ENCODE data around the gene SLC22A24.
"Not testable (repeated sequence)": the region's sequence is repeated elsewhere in the genome, so short reads cannot be mapped to it uniquely, and the experiment has no call there.

Gene SLC22A24, protein sequence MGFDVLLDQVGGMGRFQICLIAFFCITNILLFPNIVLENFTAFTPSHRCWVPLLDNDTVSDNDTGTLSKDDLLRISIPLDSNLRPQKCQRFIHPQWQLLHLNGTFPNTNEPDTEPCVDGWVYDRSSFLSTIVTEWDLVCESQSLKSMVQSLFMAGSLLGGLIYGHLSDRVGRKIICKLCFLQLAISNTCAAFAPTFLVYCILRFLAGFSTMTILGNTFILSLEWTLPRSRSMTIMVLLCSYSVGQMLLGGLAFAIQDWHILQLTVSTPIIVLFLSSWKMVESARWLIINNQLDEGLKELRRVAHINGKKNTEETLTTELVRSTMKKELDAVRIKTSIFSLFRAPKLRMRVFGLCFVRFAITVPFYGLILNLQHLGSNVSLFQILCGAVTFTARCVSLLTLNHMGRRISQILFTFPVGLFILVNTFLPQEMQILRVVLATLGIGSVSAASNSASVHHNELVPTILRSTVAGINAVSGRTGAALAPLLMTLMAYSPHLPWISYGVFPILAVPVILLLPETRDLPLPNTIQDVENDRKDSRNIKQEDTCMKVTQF

DNA sequence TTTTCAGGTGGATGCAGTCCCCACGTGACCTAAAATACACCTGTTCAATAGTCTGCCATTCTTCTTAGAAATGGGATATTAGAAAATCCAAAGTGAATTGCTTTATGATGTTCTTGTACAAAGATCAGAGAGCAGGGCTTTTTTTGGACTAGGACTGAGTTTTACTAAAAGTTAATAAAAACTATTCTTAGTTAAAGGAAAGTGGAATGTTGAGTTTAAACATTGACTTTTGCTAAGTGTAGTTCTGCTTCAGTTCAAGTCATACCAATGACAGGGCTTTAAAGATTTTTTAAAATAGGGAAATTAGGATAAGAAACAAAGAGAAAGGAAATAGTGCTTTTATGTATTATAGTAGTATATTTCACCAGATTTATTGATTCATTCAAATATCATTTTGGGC is at the start of gene SLC22A24:
TSS of gene SLC22A24 (minus strand) at position 101 of the 400 bp plus-strand sequence. CDS start 442 bp downstream, outside the sequence.
- no peak for DNase-seq

DNA sequence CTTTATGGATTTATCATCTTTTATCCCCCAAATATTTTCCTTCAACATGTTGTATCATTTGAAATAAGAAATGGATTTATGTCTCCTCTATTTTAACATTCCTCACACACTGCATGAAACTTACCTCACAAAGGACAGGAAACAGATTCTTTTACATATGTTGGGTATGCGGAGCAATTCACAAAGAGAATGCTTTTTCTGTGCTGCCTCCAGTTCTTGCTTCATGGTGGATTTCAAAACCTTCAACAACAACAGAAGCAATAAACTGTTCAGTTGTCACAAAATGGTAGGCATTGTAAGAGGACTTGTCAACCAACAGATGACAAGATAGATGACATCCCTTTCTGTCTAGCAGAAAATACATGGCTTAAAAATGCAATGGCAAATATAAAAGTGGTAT is 36.5 kb upstream of the SLC22A24 start:
- no peak for DNase-seq

DNA sequence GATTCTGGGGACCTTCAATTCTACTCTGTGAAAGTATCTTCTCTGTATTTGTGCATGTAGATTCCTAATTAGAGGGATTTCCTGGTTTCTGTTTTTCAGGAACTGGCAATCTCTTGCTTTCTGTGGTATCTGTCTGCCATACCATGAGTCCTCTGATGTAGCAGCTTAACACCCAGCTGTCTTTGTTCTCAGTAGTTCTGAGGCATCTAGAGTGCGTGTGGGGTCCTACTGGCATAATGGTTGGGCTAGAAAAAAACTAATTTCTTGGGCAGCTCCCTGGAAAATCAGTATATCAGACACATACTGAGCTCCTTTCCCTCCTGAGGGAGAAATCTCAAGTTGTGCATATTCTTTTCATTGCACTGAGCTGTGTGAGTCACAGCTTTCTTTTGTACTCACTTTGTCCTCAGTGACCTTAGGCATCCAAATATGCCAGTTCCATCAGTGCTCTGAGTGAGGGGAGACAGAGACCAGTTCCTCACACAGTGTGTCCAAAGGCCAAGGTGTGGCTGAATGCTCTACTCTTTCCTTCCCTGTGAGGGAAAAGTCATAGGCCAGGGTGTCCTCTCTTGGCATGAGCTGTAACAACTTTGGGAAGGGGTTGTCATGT is 35.5 kb upstream of the SLC22A24 start:
- DNase-seq: no peak

DNA sequence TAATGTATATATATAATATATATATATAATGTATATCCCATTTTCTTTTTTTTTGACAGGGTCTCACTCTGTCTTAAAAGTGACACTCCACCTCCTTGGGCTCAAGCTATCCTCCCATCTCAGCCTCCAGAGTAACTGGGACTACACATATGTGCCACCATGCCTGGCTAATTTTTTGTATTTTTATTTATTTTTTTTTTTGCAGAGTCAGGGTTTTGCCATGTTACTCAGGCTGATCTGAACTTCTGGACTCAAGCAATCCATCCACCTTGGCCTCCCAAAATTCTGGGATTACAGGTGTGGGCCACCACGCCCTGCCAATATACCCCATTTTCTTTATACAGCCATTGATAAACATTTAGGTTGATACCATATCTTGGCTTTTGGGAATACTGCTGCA is 33.9 kb upstream of the SLC22A24 start:
- DNase-seq: no peak

DNA sequence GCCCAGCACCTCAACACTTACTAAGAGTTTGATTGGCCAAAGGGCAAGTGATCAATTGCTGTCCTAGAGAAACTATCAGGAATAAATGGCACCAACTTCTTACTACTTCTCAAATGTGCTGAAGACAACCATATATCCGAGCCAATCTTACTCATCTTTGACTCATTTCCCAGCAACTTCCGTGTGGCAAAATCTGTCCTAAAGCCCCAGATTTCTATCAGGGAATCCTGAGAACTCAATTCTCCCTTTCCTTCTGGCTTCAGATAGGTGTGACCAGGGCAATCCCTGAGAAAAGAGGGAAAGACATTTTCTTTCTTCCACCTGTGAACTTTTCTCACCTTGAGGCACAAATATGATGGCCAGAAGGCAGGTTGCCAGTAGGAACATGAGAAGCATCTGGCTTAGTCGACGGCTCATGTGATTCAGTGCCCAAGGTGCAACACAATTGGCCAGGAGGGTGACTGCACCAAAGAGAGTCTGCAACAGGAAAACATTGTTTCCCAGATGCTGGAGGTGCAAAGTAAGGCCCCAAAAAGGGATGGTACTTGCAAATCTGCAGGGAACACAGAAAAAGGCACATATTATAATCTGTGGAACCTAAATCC is 21.8 kb upstream of the SLC22A24 start:
- DNase-seq: no peak

DNA sequence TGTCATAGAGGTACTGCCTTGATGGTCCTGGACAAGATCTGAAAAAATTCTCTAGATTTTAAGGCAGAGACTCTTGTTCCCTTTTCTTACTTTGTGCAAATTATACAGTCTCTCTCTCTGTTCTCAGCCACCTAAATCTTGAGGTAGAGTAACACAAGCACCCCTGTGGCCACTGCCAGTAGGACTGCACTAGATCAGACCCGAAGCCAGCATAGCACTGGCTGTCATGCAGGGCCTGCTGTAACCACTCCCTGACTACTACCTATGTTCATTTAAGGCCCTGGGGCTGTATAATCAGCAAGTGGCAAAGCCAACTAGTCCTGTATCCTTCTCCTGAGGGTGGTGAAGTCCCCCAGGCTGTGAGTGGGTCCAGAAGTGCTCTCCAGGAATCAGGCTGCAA is 11.8 kb upstream of the SLC22A24 start:
- DNase-seq: no peak

DNA sequence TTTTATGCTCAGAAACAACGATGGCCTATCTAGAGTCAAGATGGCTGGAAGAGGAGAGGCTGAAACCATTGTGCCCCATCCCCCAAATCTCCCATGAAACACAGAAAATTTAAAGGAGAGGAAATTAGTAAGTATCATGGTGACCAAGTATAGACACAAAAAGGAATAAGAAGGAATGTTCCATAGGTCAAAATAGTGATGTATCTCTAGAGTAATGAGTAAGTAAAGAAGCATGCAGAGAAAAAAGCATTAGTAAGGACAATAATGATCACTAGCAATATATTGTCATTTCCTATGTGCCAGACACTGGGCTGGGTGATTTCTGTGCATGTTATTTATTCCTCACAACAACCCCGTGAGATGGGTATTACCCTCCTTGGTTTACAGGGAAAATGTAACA is 2.6 kb upstream of the SLC22A24 start:
- no peak for DNase-seq

DNA sequence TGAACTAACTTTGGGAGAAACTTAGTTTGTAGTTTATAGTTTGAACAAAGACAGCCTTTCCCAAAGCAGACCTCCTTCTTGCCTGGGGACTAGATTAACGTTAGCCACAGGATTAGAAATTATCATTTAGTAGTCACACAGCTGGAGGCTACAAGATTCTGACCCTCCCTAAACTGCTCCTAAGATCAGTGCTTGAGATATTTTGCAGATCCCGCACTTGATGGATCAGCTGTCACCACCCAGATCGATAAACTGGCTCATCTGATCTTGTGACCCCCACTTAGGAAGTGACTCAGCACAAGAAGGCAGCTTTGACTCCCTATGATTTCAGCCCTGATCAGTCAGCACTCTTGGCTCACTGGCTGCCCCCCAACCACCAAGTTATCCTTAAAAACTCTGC is 1.6 kb downstream of the SLC22A24 start:
- no peak for DNase-seq

DNA sequence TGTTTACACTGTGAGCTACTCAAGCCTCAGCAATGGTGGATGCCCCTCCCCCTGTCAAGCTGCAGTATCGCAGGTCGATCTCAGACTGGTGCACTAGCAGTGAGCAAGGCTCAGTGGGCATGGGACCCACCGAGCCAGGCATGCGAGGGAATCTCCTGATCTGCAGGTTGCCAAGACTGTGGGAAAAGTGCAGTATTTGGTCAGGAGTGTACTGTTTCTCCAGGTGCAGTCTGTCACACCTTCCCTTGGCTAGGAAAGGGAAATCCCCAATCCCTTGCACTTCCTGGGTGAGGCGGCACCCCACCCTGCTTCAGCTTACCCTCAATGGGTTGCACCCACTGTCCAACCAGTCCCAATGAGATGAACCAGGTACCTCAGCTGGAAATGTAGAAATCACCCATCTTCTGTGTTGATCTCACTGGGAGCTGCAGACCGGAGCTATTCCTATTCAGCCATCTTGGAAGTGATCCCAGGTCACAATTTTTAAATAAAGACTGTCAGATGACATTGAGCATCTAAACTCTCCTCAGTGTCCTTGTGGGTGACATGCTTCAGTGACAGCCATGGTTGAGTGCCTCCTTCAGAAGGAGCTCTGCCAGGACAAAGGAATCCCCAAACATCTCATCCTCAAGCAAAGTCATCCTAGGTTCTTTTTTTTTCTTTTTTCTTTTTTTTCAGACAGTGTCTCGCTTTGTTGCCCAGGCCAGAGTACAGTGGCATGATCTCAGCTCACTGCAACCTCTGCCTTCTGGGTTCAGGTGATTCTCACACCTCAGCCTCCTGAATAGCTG is 10.8 kb downstream of the SLC22A24 start:
- no peak for DNase-seq

DNA sequence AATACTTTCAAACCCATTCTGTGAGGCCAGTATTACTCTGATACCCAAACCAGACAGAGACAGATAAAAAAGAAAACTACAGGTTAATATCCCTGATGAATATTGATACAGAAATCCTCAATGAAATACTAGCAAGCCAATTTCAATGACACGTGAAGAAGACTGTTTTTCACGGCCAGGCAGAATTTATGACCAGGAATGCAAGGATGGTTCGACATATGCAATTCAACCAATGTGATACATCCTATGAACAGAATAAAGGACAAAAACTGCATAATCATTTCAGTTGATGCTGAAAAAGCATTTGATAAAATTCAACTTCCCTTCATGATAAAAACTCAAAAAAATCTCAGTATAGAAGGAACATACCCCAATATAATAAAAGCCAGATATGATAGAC is 44.5 kb downstream of the SLC22A24 start:
- no peak for DNase-seq

DNA sequence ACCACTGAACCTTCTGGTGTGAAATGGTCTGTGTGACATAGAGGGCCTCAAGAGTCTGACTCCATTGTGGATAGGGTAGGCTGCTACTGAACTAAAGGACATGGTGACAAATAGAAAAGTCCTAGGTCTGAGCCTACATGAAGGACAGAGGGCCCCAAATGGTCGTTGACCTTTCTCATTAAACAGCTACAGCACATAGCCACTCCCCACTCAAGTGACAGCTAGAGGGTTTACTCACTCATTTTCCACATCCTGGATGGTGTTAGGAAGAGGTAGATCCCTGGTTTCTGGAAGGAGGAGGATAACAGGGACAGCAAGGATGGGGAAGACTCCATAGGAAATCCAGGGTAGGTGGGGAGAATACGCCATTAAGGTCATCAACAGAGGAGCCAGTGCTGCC is 63.3 kb downstream of the SLC22A24 start:
- DNase-seq: no peak

DNA sequence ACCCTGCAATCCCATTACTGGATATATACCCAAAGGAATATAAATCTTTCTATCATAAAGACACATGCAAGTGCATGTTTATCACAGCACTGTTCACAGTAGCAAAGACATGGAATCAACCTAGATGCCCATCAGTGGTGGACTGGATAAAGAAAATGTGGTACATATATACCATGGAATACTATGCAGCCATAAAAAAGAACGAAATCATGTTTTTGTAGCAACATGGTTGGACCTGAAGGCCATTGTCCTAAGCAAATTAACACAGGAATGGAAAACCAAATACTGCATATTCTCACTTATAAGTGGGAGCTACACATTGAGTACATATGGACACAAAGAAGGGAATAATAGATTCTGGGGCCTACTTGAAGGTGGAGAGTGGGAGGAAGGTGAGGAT is 97.8 kb downstream of the SLC22A24 start:
- not testable (repeated sequence) for DNase-seq

DNA sequence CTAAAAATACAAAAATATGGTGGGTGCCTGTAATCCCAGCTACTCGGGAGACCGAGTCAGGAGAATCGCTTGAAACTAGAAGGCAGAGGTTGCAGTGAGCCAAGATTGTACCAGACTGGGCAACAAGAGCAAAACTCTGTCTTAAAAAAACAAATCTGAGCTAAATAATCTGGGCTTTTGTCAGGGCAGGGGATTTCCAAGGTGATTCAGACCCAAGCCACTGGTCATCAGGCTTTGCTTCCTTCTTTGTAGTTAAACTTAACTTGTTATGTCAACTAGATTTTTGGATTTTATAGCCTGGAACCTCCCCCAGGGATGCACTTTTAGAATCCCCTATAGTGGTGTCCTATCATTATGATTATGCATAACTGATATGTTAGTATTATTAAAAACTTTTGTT is 101.4 kb downstream of the SLC22A24 start:
- DNase-seq: no peak

DNA sequence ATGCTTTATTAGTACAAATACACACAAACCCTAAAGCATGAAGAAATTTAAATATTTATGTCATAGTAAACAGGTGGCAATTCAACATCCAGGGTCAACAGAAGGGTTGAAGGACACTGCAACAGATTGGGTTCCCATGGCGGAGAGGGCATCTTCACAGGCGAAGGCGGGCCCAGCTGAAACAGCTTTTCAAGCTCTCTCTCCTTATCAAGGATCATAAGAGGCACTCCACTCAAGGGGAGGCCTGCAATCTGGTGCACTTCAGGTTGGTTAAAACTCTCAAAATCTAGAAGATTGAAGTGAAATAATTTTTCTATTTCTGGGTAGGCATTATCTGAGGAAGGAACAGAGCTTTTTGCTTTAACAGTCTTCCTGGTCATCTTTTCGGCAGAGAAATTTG is 111.6 kb downstream of the SLC22A24 start:
- no peak for DNase-seq
